Heart right ventricle (tissue), 16 donors: ENCODE results near the gene NT5DC4. TPM values are rescaled to one million over a fixed set of nuclear protein-coding genes. Genes with fewer than 3 reads are reported as not detected.
A peak's percentile ranks its signal among the peaks of the same experiment; 100 is the strongest.

ENCODE experiments used
- ATAC-seq, 8 donors: fragments of 200-7000 bp; cut with Tn5 transposase; one replicate each; pipeline ENCODE4 v1.9.1; 2020; ENCODE audit warnings: mild to moderate bottlenecking in 8 of 8, moderate library complexity in 8 of 8, moderate number of reproducible peaks in 1 of 8
- DNase-seq, 2 donors: peaks; one replicate each; pipeline ENCODE4 v3.0.0-alpha.2; 2020
- H3K27ac ChIP-seq, 10 donors: fragments of 200-600 bp; sonication (generic) in 2 of 10; one replicate each; pipeline versions ENCODE4 v1.5.0 to v1.8.0; 2020 to 2022; ENCODE audit warnings: mild to moderate bottlenecking in 3 of 10
- H3K27me3 ChIP-seq, 7 donors: fragments of 200-600 bp; one replicate each; pipeline ENCODE4 v1.8.0; 2021 to 2022; ENCODE audit warnings: mild to moderate bottlenecking in 2 of 7
- H3K36me3 ChIP-seq, 9 donors: fragments of 200-600 bp; sonication (generic) in 1 of 9; one replicate each; pipeline versions ENCODE4 v1.5.0 to v1.8.0; 2020 to 2022; ENCODE audit warnings: mild to moderate bottlenecking in 2 of 9
- H3K4me1 ChIP-seq, 9 donors: fragments of 200-600 bp; sonication (generic) in 1 of 9; one replicate each; pipeline versions ENCODE4 v1.5.0 to v1.8.0; 2020 to 2022; ENCODE audit warnings: mild to moderate bottlenecking in 4 of 9
- H3K4me3 ChIP-seq, 10 donors: fragments of 200-600 bp; sonication (generic) in 2 of 10; one replicate each; pipeline versions ENCODE4 v1.5.0 to v1.8.0; 2020 to 2022; ENCODE audit warnings: mild to moderate bottlenecking in 7 of 10, moderate library complexity in 2 of 10
- H3K9me3 ChIP-seq, 11 donors: fragments of 200-600 bp in 10 of 11; sonication (generic) in 2 of 11; one replicate each; pipeline versions ENCODE4 v1.5.0 to v1.8.0; 2013 to 2022; ENCODE audit warnings: mild to moderate bottlenecking in 2 of 11, control low read depth in 1 of 11, moderate library complexity in 1 of 11
- CTCF ChIP-seq, 9 donors: fragments of 200-600 bp; sonication (generic) in 2 of 9; IDR thresholded peaks; one replicate each; pipeline versions ENCODE4 v1.5.0 to v1.8.0; 2021 to 2022; ENCODE audit warnings: antibody characterized with exemption in 9 of 9, mild to moderate bottlenecking in 5 of 9, moderate library complexity in 1 of 9
- WGBS, 2 donors: extraction: QIAGEN DNeasy Blood & Tissue Kit; methylation state at CpG; one replicate each; pipeline ENCODE4 v1.1.7; 2013; ENCODE audit warnings: inconsistent platforms in 1 of 2; 5-methylcytosine and 5-hydroxymethylcytosine counted together
- intact Hi-C, 10 donors: fragments of 100-400 bp; cut with DNase I; formaldehyde crosslinking; loops; one replicate each; pipeline versions ENCODE4 v1.11.1 to v1.14.2; 2022
- polyA plus RNA-seq, 2 donors: library from polyadenylated mRNA; stranded (reverse); fragments of 200-250 nt; gene quantifications; one replicate each; pipeline ENCODE4 v1.2.3, GENCODE V29; 2013
- total RNA-seq, 10 donors: library from RNA; stranded (reverse); fragmentation: NEBNext Ultra II Directional in 3 of 10; extraction: Animal tissue kit (Norgen Biotek cat#: 25700) in 3 of 10; gene quantifications; one replicate each; pipeline versions ENCODE4 v1.2.1 to v1.2.4, GENCODE V29; 2021 to 2023
- donor health status: Arrhythmogenic right ventricular cardiomyopathy.
- donor health status: ischemic (EF 13 %, LVEDD 7.1; RV severe dilation, severe dysfunction).
- donor health status: healthy with polysubstance abuse.
- donor health status: DM: no; HTN: yes; CAD: no.
- donor health status: DM: no; HTN: no; CAD: no.
- donor health status: ischemic (EF 25% LVEDD 6.9; RV normal size, moderate dysfunction).
- donor health status: ischemic (EF 25% LVEDD 5.7; RV mildly dilated, moderate dysfunction).
- donor health status: healthy.
- donor health status: DM: yes; HTN: yes; CAD: no.
- donor health status: Ischemic cardiomyopathy.
- donor health status: ischemic (EF 35%, LVEDD 5.7; RV mildly dilated, moderate dysfunction).
- donor health status: nonischemic (EF 11% LVEDD 7.7; RV severe dilation, severe dysfunction).
- donor health status: DM: yes; HTN: yes; CAD: no.
- donor health status: PGD.
- donor health status: ischemic (EF 29% LVEDD 5.4; RV normal size, mild dysfunction).
- donor health status: nonischemic (EF 23%, LVEDD 6.1; RV moderate dilation, normal function).

The NT5DC4 gene
- total and polyA plus RNA-seq, 12 donors = 0.35 TPM; not detected in 11

- Histone ChIP-seq H3K27ac (no peak overlapping the region), H3K36me3 (no peaks in the 10 kb centered on the region), H3K4me3 (no peak overlapping the region), H3K27me3 (no peaks in the 10 kb centered on the region), H3K9me3 (no peaks in the 10 kb centered on the region), H3K4me1 (peaks cover 0 to 42% (median 3%) of the 10 kb centered on the region in 9 donors)
- TF ChIP-seq CTCF (IDR thresholded peaks at IDR 0.05) = no peak
- ATAC-seq (peak in 2 of 8 donors; percentile 16 to 69), DNase-seq (no peak)
- intact Hi-C loops = no loop called here
- 37 to 51% methylated on average over 3 of the region's 3 CpGs for WGBS, 2 donors
These were observed 41.3 kb upstream of the NT5DC4 start for GRCh38 chr2:112679484-112679883.

- no peaks in the 10 kb centered on the region for H3K27me3 ChIP-seq
- 89% methylated on average over 5 of the region's 5 CpGs for WGBS, 2 donors
- no peak overlapping the region for H3K4me3 ChIP-seq
- no peak overlapping the region for H3K27ac ChIP-seq
- TF ChIP-seq CTCF (IDR thresholded peaks at IDR 0.05) = no peak
- no peaks in the 10 kb centered on the region for H3K36me3 ChIP-seq
- H3K9me3 ChIP-seq = no peaks in the 10 kb centered on the region
- no peak for ATAC-seq
- peaks cover 0 to 37% (median 0%) of the 10 kb centered on the region in 9 donors for H3K4me1 ChIP-seq
- intact Hi-C loops = loop anchor here in 1 of 10 donors (10.0 kb wide), 1 partner anchor 56 kb away; no protein-coding TSS in a partner anchor
- DNase-seq = no peak
These were observed 40.1 kb upstream of the NT5DC4 start for GRCh38 chr2:112680666-112681101.

GRCh38 chr2:112682101-112682500 is 38.7 kb upstream of the NT5DC4 start:
- H3K9me3 ChIP-seq = no peaks in the 10 kb centered on the region
- no peak overlapping the region for H3K4me3 ChIP-seq
- peaks cover 0 to 46% (median 0%) of the 10 kb centered on the region in 9 donors for H3K4me1 ChIP-seq
- no peak for DNase-seq
- TF ChIP-seq CTCF (IDR thresholded peaks at IDR 0.05) = no peak
- no peaks in the 10 kb centered on the region for H3K36me3 ChIP-seq
- ATAC-seq = no peak
- no peaks in the 10 kb centered on the region for H3K27me3 ChIP-seq
- H3K27ac ChIP-seq = no peak overlapping the region
- WGBS, 2 donors = 81% methylated on average over 7 of the region's 7 CpGs
- intact Hi-C loops = loop anchor here in 1 of 10 donors (10.0 kb wide), 1 partner anchor 57 kb away; no protein-coding TSS in a partner anchor

- H3K27me3 ChIP-seq = no peaks in the 10 kb centered on the region
- H3K36me3 ChIP-seq = no peaks in the 10 kb centered on the region
- 66 to 75% methylated on average over 12 of the region's 12 CpGs for WGBS, 2 donors
- no peak overlapping the region for H3K4me3 ChIP-seq
- peaks cover 0 to 46% (median 0%) of the 10 kb centered on the region in 9 donors for H3K4me1 ChIP-seq
- TF ChIP-seq CTCF (IDR thresholded peaks at IDR 0.05) = no peak
- H3K27ac ChIP-seq = peak overlapping the region in 1 of 10 donors; percentile 44
- DNase-seq (no peak), ATAC-seq (no peak)
- intact Hi-C loops = loop anchor here in 1 of 10 donors (10.0 kb wide), 1 partner anchor 59 kb away; no protein-coding TSS in a partner anchor
- no peaks in the 10 kb centered on the region for H3K9me3 ChIP-seq
These were observed 37.0 kb upstream of the NT5DC4 start for GRCh38 chr2:112683550-112684414.
